ENCODE data around the gene ZNF780A.
"Not testable (repeated sequence)": the region's sequence is repeated elsewhere in the genome, so short reads cannot be mapped to it uniquely, and the experiment has no call there.

Gene ZNF780A

GRCh38 chr19:40116075-40116474 is 25.3 kb upstream of the ZNF780A start:
- no peak overlapping the region for H3K27ac ChIP-seq (ENCODE audit: poor library complexity, severe bottlenecking)
- ATAC-seq (ENCODE audit: low read depth) (no peak), DNase-seq (ENCODE audit: low spot score) (no peak)
- H3K4me3 ChIP-seq (ENCODE audit: severe bottlenecking) = no peak overlapping the region
- no peaks in the 10 kb centered on the region for H3K27me3 ChIP-seq (ENCODE audit: insufficient read depth, poor library complexity, severe bottlenecking)
- H3K9me3 ChIP-seq (ENCODE audit: severe bottlenecking) = peaks cover 2% of the 10 kb centered on the region
- H3K4me1 ChIP-seq (ENCODE audit: insufficient read depth, poor library complexity, severe bottlenecking) = no peaks in the 10 kb centered on the region
- no peaks in the 10 kb centered on the region for H3K36me3 ChIP-seq (ENCODE audit: low read depth)
- no peak for TF ChIP-seq CTCF (IDR thresholded peaks at IDR 0.05; ENCODE audit: poor library complexity, severe bottlenecking)

- H3K4me3 ChIP-seq (ENCODE audit: severe bottlenecking); DNase-seq (ENCODE audit: low spot score); ATAC-seq (ENCODE audit: low read depth); H3K27me3 ChIP-seq (ENCODE audit: insufficient read depth, poor library complexity, severe bottlenecking); H3K27ac ChIP-seq (ENCODE audit: poor library complexity, severe bottlenecking); H3K36me3 ChIP-seq (ENCODE audit: low read depth); H3K4me1 ChIP-seq (ENCODE audit: insufficient read depth, poor library complexity, severe bottlenecking); H3K9me3 ChIP-seq (ENCODE audit: severe bottlenecking): not testable (repeated sequence)
These were observed 23.4 kb upstream of the ZNF780A start for GRCh38 chr19:40114119-40114518.

GRCh38 chr19:40112271-40112670 is 21.5 kb upstream of the ZNF780A start:
- DNase-seq (ENCODE audit: low spot score); H3K4me1 ChIP-seq (ENCODE audit: insufficient read depth, poor library complexity, severe bottlenecking); H3K36me3 ChIP-seq (ENCODE audit: low read depth); H3K4me3 ChIP-seq (ENCODE audit: severe bottlenecking); H3K27me3 ChIP-seq (ENCODE audit: insufficient read depth, poor library complexity, severe bottlenecking); H3K9me3 ChIP-seq (ENCODE audit: severe bottlenecking); H3K27ac ChIP-seq (ENCODE audit: poor library complexity, severe bottlenecking); ATAC-seq (ENCODE audit: low read depth): not testable (repeated sequence)

GRCh38 chr19:40110570-40110969 is 19.8 kb upstream of the ZNF780A start:
- ATAC-seq (ENCODE audit: low read depth) = no peak
- H3K27me3 ChIP-seq (ENCODE audit: insufficient read depth, poor library complexity, severe bottlenecking) = no peaks in the 10 kb centered on the region
- H3K27ac ChIP-seq (ENCODE audit: poor library complexity, severe bottlenecking) = no peak overlapping the region
- H3K9me3 ChIP-seq (ENCODE audit: severe bottlenecking) = peaks cover 2% of the 10 kb centered on the region
- no peaks in the 10 kb centered on the region for H3K4me1 ChIP-seq (ENCODE audit: insufficient read depth, poor library complexity, severe bottlenecking)
- H3K36me3 ChIP-seq (ENCODE audit: low read depth) = no peaks in the 10 kb centered on the region
- no peak overlapping the region for H3K4me3 ChIP-seq (ENCODE audit: severe bottlenecking)
- no peak for DNase-seq (ENCODE audit: low spot score)
- no peak for TF ChIP-seq CTCF (IDR thresholded peaks at IDR 0.05; ENCODE audit: poor library complexity, severe bottlenecking)

- ATAC-seq (ENCODE audit: low read depth) = no peak
These were observed 14.0 kb upstream of the ZNF780A start for GRCh38 chr19:40104754-40105153.

More at GRCh38 chr19:40104754-40105153, 14.0 kb upstream of the ZNF780A start:
- no peak for DNase-seq (ENCODE audit: low spot score)
- H3K4me3 ChIP-seq (ENCODE audit: severe bottlenecking) = no peak overlapping the region
- H3K36me3 ChIP-seq (ENCODE audit: low read depth) = no peaks in the 10 kb centered on the region
- no peak for TF ChIP-seq CTCF (IDR thresholded peaks at IDR 0.05; ENCODE audit: poor library complexity, severe bottlenecking)
- no peaks in the 10 kb centered on the region for H3K4me1 ChIP-seq (ENCODE audit: insufficient read depth, poor library complexity, severe bottlenecking)
- H3K9me3 ChIP-seq (ENCODE audit: severe bottlenecking) = no peaks in the 10 kb centered on the region
- H3K27me3 ChIP-seq (ENCODE audit: insufficient read depth, poor library complexity, severe bottlenecking) = peaks cover 2% of the 10 kb centered on the region
- no peak overlapping the region for H3K27ac ChIP-seq (ENCODE audit: poor library complexity, severe bottlenecking)
